HepG2 (cell line): ENCODE data around the gene CIT. TPM values are rescaled to one million over a fixed set of nuclear protein-coding genes. Genes with fewer than 3 reads are reported as not detected.

ENCODE experiments used
- EP300 ChIP-seq, 3 experiments: sonication (generic) in 1 of 3; formaldehyde crosslinking in 1 of 3; IDR thresholded peaks; 2 replicates each; pipeline versions ENCODE4 v1.5.1 to v1.6.1; 2011 to 2020; ENCODE audit warnings: low read depth in 2 of 3, low read length in 2 of 3, borderline replicate concordance in 1 of 3, improper control_type of control experiment in 1 of 3, mild to moderate bottlenecking in 1 of 3, missing genetic modification reagents in 1 of 3, moderate library complexity in 1 of 3
- IKZF1 ChIP-seq: fragments of 450-650 bp; IDR thresholded peaks from 2 replicates; pipeline ENCODE4 v1.7.1; 2016
- IRX3 ChIP-seq: sonication (generic); formaldehyde crosslinking; IDR thresholded peaks from 2 replicates; pipeline ENCODE4 v1.8.1; 2023; ENCODE audit warnings: mild to moderate bottlenecking, low read depth, missing genetic modification reagents, borderline replicate concordance
- JARID2 ChIP-seq: sonication (generic); formaldehyde crosslinking; IDR thresholded peaks from 2 replicates; pipeline ENCODE4 v1.8.1; 2023; ENCODE audit warnings: missing genetic modification reagents, inconsistent platforms; ENCODE audit not compliant: insufficient replicate concordance
- MLLT10 ChIP-seq: sonication (generic); formaldehyde crosslinking; IDR thresholded peaks from 2 replicates; pipeline ENCODE4 v1.4.0; 2020; ENCODE audit warnings: missing genetic modification reagents
- RBAK ChIP-seq: sonication (generic); formaldehyde crosslinking; IDR thresholded peaks from 2 replicates; pipeline ENCODE4 v1.5.1; 2020; ENCODE audit warnings: mild to moderate bottlenecking, missing genetic modification reagents
- ZMYM3 ChIP-seq: sonication (generic); formaldehyde crosslinking; IDR thresholded peaks from 2 replicates; pipeline ENCODE4 v1.5.1; 2020; ENCODE audit warnings: mild to moderate bottlenecking, missing genetic modification reagents
- ZNF501 ChIP-seq: sonication (generic); formaldehyde crosslinking; IDR thresholded peaks from 2 replicates; pipeline ENCODE4 v1.5.1; 2020; ENCODE audit warnings: mild to moderate bottlenecking, moderate library complexity, missing genetic modification reagents
- ZNF780A ChIP-seq: sonication (generic); formaldehyde crosslinking; IDR thresholded peaks from 2 replicates; pipeline ENCODE4 v1.8.0; 2022; ENCODE audit warnings: mild to moderate bottlenecking, missing genetic modification reagents, moderate library complexity
- polyA plus RNA-seq, 8 experiments: library from polyadenylated mRNA; depleted of rRNA in 3 of 8; stranded (reverse) in 7 of 8; unstranded in 1 of 8; fragments of >200 nt; fragmentation: Illumina TruSeq in 4 of 8; extraction: Trizol in 4 of 8; gene quantifications; 2 replicates each; pipeline versions ENCODE4 v1.2.1 to v1.2.3, GENCODE V29; 2011 to 2016; ENCODE audit warnings: low read depth in 4 of 8, missing spikeins in 1 of 8, mixed read lengths in 1 of 8; ENCODE audit not compliant: insufficient read depth in 1 of 8
- total RNA-seq, 5 experiments: library from RNA; depleted of rRNA; stranded (reverse); fragments of >200 nt; fragmentation: Illumina TruSeq; extraction: Trizol; gene quantifications; 2 replicates each; pipeline ENCODE4 v1.2.3, GENCODE V29; 2016; ENCODE audit warnings: low read depth in 1 of 5
- TF ChIP-seq, protein P1 (sequence below): sonication (generic); formaldehyde crosslinking; IDR thresholded peaks from 2 replicates; pipeline ENCODE4 v1.4.0; 2020; ENCODE audit warnings: missing genetic modification reagents
- TF ChIP-seq, protein P2 (sequence below): sonication (generic); formaldehyde crosslinking; IDR thresholded peaks from 2 replicates; pipeline ENCODE4 v1.5.1; 2020; ENCODE audit warnings: missing genetic modification reagents, mild to moderate bottlenecking, borderline replicate concordance
- TF ChIP-seq, protein P3 (sequence below): sonication (generic); formaldehyde crosslinking; IDR thresholded peaks from 2 replicates; pipeline ENCODE4 v1.4.0; 2020; ENCODE audit warnings: missing genetic modification reagents, mild to moderate bottlenecking, borderline replicate concordance
- TF ChIP-seq, protein P4 (sequence below): IDR thresholded peaks from 2 replicates; pipeline ENCODE4 v1.6.1; 2016; ENCODE audit warnings: low read depth
- TF ChIP-seq, protein P5 (sequence below): sonication (generic); formaldehyde crosslinking; IDR thresholded peaks from 2 replicates; pipeline ENCODE4 v1.5.1; 2020; ENCODE audit warnings: mild to moderate bottlenecking, moderate library complexity, missing genetic modification reagents

Gene CIT
- total and polyA plus RNA-seq, 2 of the 13 experiments (the other 11 are each of a cell fraction or from before 2014, with no cell fraction given) = 7.7 to 11.7 TPM

DNA sequence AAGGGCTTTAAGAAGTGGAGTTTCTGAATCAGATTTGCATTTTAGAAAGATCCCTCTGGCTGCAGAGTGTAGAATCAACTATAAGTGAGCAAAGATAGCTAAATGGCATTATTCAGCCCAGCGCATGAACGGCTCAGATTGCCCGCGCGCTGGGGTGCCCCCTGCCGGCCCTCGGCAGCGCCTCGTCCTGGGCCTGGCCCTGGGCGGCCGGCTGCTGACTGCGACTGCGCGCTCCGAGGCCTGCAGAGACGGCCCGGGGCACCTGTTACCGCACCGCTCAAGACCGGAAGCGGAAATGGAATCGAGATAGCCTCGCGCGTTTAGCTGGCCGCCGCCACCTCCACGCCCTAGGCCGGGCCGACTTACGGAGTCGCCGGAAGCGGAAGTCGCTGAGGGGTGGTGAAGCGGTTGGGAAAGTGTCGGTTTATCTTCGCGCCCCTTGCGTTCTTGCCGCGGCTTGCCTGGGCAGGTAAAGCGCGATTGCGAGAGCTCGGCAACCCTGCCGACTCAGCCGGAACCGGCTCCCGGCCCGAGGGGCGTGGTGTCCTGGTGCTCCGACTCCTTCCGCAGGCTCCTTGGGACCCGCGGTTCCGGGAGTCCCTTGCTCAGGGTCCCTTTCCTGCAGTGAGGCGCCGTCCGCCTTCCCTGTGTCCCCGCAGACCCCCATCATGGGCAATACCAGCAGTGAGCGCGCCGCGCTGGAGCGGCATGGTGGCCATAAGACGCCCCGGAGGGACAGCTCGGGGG lies 209.4 kb downstream of the CIT start, which contains the start of gene PRKAB1 (continued):
- no peak for TF ChIP-seq ZNF780A (CRISPR knock-in tag)
- no peak for TF ChIP-seq IRX3 (CRISPR knock-in tag)
- no peak for TF ChIP-seq ZMYM3 (CRISPR knock-in tag)
- TF ChIP-seq, protein P1, sequence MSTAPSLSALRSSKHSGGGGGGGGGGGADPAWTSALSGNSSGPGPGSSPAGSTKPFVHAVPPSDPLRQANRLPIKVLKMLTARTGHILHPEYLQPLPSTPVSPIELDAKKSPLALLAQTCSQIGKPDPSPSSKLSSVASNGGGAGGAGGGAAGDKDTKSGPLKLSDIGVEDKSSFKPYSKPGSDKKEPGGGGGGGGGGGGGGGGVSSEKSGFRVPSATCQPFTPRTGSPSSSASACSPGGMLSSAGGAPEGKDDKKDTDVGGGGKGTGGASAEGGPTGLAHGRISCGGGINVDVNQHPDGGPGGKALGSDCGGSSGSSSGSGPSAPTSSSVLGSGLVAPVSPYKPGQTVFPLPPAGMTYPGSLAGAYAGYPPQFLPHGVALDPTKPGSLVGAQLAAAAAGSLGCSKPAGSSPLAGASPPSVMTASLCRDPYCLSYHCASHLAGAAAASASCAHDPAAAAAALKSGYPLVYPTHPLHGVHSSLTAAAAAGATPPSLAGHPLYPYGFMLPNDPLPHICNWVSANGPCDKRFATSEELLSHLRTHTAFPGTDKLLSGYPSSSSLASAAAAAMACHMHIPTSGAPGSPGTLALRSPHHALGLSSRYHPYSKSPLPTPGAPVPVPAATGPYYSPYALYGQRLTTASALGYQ (CRISPR knock-in tag) = no peak
- TF ChIP-seq ZNF501 = peak; percentile 96
- TF ChIP-seq, protein P2, sequence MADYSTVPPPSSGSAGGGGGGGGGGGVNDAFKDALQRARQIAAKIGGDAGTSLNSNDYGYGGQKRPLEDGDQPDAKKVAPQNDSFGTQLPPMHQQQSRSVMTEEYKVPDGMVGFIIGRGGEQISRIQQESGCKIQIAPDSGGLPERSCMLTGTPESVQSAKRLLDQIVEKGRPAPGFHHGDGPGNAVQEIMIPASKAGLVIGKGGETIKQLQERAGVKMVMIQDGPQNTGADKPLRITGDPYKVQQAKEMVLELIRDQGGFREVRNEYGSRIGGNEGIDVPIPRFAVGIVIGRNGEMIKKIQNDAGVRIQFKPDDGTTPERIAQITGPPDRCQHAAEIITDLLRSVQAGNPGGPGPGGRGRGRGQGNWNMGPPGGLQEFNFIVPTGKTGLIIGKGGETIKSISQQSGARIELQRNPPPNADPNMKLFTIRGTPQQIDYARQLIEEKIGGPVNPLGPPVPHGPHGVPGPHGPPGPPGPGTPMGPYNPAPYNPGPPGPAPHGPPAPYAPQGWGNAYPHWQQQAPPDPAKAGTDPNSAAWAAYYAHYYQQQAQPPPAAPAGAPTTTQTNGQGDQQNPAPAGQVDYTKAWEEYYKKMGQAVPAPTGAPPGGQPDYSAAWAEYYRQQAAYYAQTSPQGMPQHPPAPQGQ (CRISPR knock-in tag) = no peak
- TF ChIP-seq, protein P3, sequence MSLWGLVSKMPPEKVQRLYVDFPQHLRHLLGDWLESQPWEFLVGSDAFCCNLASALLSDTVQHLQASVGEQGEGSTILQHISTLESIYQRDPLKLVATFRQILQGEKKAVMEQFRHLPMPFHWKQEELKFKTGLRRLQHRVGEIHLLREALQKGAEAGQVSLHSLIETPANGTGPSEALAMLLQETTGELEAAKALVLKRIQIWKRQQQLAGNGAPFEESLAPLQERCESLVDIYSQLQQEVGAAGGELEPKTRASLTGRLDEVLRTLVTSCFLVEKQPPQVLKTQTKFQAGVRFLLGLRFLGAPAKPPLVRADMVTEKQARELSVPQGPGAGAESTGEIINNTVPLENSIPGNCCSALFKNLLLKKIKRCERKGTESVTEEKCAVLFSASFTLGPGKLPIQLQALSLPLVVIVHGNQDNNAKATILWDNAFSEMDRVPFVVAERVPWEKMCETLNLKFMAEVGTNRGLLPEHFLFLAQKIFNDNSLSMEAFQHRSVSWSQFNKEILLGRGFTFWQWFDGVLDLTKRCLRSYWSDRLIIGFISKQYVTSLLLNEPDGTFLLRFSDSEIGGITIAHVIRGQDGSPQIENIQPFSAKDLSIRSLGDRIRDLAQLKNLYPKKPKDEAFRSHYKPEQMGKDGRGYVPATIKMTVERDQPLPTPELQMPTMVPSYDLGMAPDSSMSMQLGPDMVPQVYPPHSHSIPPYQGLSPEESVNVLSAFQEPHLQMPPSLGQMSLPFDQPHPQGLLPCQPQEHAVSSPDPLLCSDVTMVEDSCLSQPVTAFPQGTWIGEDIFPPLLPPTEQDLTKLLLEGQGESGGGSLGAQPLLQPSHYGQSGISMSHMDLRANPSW = no peak
- no peak for TF ChIP-seq JARID2 (CRISPR knock-in tag)
- TF ChIP-seq RBAK (CRISPR knock-in tag) = no peak
- no peak for TF ChIP-seq EP300 (IDR thresholded peaks at IDR 0.05; ENCODE audit: low read depth in 2 of 2, low read length in 2 of 2)
- TF ChIP-seq EP300 (CRISPR knock-in tag; IDR thresholded peaks at IDR 0.05; ENCODE audit: borderline replicate concordance) = peak; percentile 43; the same call in 1 of the 2 replicates
- no peak for TF ChIP-seq MLLT10 (CRISPR knock-in tag)
- TF ChIP-seq IKZF1 = no peak
- TF ChIP-seq, protein P4, sequence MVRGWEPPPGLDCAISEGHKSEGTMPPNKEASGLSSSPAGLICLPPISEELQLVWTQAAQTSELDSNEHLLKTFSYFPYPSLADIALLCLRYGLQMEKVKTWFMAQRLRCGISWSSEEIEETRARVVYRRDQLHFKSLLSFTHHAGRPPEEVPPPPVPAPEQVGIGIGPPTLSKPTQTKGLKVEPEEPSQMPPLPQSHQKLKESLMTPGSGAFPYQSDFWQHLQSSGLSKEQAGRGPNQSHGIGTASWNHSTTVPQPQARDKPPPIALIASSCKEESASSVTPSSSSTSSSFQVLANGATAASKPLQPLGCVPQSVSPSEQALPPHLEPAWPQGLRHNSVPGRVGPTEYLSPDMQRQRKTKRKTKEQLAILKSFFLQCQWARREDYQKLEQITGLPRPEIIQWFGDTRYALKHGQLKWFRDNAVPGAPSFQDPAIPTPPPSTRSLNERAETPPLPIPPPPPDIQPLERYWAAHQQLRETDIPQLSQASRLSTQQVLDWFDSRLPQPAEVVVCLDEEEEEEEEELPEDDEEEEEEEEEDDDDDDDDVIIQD (CRISPR knock-in tag) = peak; percentile 60; the same call in 1 of the 2 replicates
- TF ChIP-seq, protein P5, sequence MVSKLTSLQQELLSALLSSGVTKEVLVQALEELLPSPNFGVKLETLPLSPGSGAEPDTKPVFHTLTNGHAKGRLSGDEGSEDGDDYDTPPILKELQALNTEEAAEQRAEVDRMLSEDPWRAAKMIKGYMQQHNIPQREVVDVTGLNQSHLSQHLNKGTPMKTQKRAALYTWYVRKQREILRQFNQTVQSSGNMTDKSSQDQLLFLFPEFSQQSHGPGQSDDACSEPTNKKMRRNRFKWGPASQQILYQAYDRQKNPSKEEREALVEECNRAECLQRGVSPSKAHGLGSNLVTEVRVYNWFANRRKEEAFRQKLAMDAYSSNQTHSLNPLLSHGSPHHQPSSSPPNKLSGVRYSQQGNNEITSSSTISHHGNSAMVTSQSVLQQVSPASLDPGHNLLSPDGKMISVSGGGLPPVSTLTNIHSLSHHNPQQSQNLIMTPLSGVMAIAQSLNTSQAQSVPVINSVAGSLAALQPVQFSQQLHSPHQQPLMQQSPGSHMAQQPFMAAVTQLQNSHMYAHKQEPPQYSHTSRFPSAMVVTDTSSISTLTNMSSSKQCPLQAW (CRISPR knock-in tag) = peak; percentile 67
